ENCODE data around the gene LCK. TPM values are rescaled to one million over a fixed set of nuclear protein-coding genes. Genes with fewer than 3 reads are reported as not detected.
A peak's percentile ranks its signal among the peaks of the same experiment; 100 is the strongest.

The LCK gene
- total RNA-seq, 1 experiment from 2014 or later, result 51.0 TPM

DNA sequence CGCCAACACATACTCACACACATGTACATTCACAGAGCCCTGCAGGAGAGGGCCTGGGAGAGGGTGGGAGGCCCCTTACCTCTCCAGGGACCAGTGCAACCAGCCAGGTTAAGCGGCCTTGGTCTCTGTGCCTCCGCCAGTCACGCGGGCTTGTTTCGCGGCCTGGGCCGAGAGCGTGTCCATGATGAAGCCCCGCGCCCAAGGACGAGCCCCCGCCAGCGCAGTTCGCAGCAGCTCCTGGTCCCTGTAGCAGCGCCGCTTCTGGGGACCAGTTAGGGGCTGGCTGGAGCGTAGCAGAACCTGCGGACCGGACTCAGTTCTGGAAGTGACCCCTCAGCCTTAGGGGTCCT is 11.3 kb upstream of the LCK start (continued):
- TF ChIP-seq, protein P1, sequence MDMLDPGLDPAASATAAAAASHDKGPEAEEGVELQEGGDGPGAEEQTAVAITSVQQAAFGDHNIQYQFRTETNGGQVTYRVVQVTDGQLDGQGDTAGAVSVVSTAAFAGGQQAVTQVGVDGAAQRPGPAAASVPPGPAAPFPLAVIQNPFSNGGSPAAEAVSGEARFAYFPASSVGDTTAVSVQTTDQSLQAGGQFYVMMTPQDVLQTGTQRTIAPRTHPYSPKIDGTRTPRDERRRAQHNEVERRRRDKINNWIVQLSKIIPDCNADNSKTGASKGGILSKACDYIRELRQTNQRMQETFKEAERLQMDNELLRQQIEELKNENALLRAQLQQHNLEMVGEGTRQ (CRISPR knock-in tag; IDR thresholded peaks at IDR 0.05), result no peak
- TF ChIP-seq FOXP1 (CRISPR knock-in tag; IDR thresholded peaks at IDR 0.05; ENCODE audit: borderline replicate concordance) (0 out of 2 replicates have a peak, but pooled peaks have one; percentile 39), ZNF232 (CRISPR knock-in tag; IDR thresholded peaks at IDR 0.05) (no peak), RELA (CRISPR knock-in tag; IDR thresholded peaks at IDR 0.05; ENCODE audit: borderline replicate concordance) (no peak), TP53 (CRISPR knock-in tag; IDR thresholded peaks at IDR 0.05) (no peak), ZBTB21 (CRISPR knock-in tag; IDR thresholded peaks at IDR 0.05; ENCODE audit: borderline replicate concordance) (no peak)
- TF ChIP-seq, protein P2, sequence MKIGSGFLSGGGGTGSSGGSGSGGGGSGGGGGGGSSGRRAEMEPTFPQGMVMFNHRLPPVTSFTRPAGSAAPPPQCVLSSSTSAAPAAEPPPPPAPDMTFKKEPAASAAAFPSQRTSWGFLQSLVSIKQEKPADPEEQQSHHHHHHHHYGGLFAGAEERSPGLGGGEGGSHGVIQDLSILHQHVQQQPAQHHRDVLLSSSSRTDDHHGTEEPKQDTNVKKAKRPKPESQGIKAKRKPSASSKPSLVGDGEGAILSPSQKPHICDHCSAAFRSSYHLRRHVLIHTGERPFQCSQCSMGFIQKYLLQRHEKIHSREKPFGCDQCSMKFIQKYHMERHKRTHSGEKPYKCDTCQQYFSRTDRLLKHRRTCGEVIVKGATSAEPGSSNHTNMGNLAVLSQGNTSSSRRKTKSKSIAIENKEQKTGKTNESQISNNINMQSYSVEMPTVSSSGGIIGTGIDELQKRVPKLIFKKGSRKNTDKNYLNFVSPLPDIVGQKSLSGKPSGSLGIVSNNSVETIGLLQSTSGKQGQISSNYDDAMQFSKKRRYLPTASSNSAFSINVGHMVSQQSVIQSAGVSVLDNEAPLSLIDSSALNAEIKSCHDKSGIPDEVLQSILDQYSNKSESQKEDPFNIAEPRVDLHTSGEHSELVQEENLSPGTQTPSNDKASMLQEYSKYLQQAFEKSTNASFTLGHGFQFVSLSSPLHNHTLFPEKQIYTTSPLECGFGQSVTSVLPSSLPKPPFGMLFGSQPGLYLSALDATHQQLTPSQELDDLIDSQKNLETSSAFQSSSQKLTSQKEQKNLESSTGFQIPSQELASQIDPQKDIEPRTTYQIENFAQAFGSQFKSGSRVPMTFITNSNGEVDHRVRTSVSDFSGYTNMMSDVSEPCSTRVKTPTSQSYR (CRISPR knock-in tag; IDR thresholded peaks at IDR 0.05), result no peak
- TF ChIP-seq, protein P3, sequence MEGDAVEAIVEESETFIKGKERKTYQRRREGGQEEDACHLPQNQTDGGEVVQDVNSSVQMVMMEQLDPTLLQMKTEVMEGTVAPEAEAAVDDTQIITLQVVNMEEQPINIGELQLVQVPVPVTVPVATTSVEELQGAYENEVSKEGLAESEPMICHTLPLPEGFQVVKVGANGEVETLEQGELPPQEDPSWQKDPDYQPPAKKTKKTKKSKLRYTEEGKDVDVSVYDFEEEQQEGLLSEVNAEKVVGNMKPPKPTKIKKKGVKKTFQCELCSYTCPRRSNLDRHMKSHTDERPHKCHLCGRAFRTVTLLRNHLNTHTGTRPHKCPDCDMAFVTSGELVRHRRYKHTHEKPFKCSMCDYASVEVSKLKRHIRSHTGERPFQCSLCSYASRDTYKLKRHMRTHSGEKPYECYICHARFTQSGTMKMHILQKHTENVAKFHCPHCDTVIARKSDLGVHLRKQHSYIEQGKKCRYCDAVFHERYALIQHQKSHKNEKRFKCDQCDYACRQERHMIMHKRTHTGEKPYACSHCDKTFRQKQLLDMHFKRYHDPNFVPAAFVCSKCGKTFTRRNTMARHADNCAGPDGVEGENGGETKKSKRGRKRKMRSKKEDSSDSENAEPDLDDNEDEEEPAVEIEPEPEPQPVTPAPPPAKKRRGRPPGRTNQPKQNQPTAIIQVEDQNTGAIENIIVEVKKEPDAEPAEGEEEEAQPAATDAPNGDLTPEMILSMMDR (IDR thresholded peaks at IDR 0.05), result no peak

DNA sequence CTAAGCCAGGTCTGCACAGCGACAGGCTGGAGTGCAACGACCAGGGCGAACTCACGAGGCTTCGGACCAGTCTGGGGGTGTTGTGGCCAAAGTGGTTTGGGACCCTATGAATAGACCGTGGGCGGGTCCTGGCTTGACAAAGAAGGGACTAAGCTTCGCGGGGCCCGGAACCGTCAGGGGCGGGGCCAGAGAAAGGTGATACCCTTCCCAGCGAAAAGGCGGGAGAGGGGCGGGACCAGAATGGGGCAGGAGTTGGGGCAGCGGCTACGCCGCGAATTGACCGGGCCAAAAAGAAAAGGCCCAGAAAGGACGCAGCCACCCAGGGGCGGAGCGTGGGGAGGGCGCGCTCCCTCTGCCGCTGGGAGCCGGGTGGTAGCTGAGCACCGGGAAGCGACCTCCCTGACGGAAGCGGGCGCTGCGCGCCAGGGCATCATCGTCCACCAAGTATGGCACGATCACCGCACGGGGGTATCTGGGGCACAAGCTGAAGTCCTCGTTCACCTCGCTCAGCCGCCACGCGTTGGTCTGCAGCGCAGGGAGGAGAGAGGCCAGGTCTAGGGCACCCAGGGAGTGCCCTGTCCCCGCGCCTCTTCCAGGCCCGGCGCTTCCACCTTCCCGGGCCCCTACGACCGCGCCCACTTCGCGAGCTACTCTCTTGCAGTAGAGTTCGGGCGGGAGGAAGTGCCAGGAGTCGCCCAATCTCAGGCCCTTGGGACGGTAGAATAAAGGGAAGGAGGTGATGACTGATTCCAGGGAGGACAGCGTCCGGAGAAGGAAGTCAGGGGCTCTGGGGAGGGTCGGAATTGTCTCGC is 10.7 kb upstream of the LCK start:
- ChIA-PET POLR2A (interaction anchor here (0.6 to 3.2 kb wide), 22 partner anchors 9 to 167 kb away, joined by 3 to 30 read pairs (median 4); partner anchors contain the start of genes BSDC1, CCDC28B, HDAC1 and IQCC), CTCF (interaction anchor here (0.6 to 4.9 kb wide), 22 partner anchors 9 to 637 kb away, joined by 3 to 75 read pairs (median 4); partner anchors contain the start of genes BSDC1, CCDC28B, EIF3I and TMEM234)
- DNase-seq (ENCODE audit: low spot score) (peak; percentile 98), ATAC-seq (peak; percentile 84)
- Mint-ChIP-seq H3K4me1 (peaks cover 21% of the 10 kb centered on the region), H3K27ac (peak overlapping the region; percentile 78), H3K9me3 (no peaks in the 10 kb centered on the region), H3K27me3 (ENCODE audit: low read depth) (peaks cover 3% of the 10 kb centered on the region; the same call in 1 of the 2 replicates), H3K4me3 (peak overlapping the region; percentile 84), H3K36me3 (peaks cover 4% of the 10 kb centered on the region; the same call in 1 of the 2 replicates)
- TF ChIP-seq FOXK1 (CRISPR knock-in tag; IDR thresholded peaks at IDR 0.05) (peak; percentile 16; the same call in 1 of the 2 replicates), NR2C2 (CRISPR knock-in tag; IDR thresholded peaks at IDR 0.05) (no peak), TP53 (CRISPR knock-in tag; IDR thresholded peaks at IDR 0.05) (peak; percentile 91), ZNF416 (CRISPR knock-in tag; IDR thresholded peaks at IDR 0.05) (no peak), ZNF396 (CRISPR knock-in tag; IDR thresholded peaks at IDR 0.05; ENCODE audit: borderline replicate concordance) (no peak), FOXP1 (CRISPR knock-in tag; IDR thresholded peaks at IDR 0.05; ENCODE audit: borderline replicate concordance) (0 out of 2 replicates have a peak, but pooled peaks have one; percentile 66), ZNF263 (CRISPR knock-in tag; IDR thresholded peaks at IDR 0.05; ENCODE audit: low read depth) (no peak), CREB1 (CRISPR knock-in tag; IDR thresholded peaks at IDR 0.05) (no peak), GRHL2 (CRISPR knock-in tag; IDR thresholded peaks at IDR 0.05; ENCODE audit: insufficient replicate concordance, severe bottlenecking) (no peak), ZNF423 (CRISPR knock-in tag; IDR thresholded peaks at IDR 0.05) (peak; percentile 74), ETV6 (CRISPR knock-in tag; IDR thresholded peaks at IDR 0.05) (peak; percentile 58; the same call in 1 of the 2 replicates), CBFB (CRISPR knock-in tag; IDR thresholded peaks at IDR 0.05; ENCODE audit: low read depth) (0 out of 2 replicates have a peak, but pooled peaks have one; percentile 47)
- TF ChIP-seq, protein P4, sequence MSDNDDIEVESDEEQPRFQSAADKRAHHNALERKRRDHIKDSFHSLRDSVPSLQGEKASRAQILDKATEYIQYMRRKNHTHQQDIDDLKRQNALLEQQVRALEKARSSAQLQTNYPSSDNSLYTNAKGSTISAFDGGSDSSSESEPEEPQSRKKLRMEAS (CRISPR knock-in tag; IDR thresholded peaks at IDR 0.05), result no peak; the same call in 1 of the 2 replicates
- TF ChIP-seq, protein P5, sequence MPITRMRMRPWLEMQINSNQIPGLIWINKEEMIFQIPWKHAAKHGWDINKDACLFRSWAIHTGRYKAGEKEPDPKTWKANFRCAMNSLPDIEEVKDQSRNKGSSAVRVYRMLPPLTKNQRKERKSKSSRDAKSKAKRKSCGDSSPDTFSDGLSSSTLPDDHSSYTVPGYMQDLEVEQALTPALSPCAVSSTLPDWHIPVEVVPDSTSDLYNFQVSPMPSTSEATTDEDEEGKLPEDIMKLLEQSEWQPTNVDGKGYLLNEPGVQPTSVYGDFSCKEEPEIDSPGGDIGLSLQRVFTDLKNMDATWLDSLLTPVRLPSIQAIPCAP (CRISPR knock-in tag; IDR thresholded peaks at IDR 0.05), result no peak
- TF ChIP-seq, protein P6, sequence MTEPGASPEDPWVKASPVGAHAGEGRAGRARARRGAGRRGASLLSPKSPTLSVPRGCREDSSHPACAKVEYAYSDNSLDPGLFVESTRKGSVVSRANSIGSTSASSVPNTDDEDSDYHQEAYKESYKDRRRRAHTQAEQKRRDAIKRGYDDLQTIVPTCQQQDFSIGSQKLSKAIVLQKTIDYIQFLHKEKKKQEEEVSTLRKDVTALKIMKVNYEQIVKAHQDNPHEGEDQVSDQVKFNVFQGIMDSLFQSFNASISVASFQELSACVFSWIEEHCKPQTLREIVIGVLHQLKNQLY (CRISPR knock-in tag; IDR thresholded peaks at IDR 0.05), result no peak
- TF ChIP-seq, protein P7, sequence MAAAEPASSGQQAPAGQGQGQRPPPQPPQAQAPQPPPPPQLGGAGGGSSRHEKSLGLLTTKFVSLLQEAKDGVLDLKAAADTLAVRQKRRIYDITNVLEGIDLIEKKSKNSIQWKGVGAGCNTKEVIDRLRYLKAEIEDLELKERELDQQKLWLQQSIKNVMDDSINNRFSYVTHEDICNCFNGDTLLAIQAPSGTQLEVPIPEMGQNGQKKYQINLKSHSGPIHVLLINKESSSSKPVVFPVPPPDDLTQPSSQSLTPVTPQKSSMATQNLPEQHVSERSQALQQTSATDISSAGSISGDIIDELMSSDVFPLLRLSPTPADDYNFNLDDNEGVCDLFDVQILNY (CRISPR knock-in tag; IDR thresholded peaks at IDR 0.05), result peak; percentile 74; the same call in 1 of the 2 replicates
- TF ChIP-seq, protein P3 (IDR thresholded peaks at IDR 0.05), result no peak
